Caco-2 (cell line): ENCODE data around the gene IGSF6. TPM values are rescaled to one million over a fixed set of nuclear protein-coding genes. Genes with fewer than 3 reads are reported as not detected.
A peak's percentile ranks its signal among the peaks of the same experiment; 100 is the strongest.
"Not testable (repeated sequence)": the region's sequence is repeated elsewhere in the genome, so short reads cannot be mapped to it uniquely, and the experiment has no call there.

ENCODE experiments used
- BruUV-seq: library from RNA; stranded (reverse); fragments of 400-500 nt; replicated peaks from 2 replicates; lab custom pipeline; 2021; lab: Mats Ljungman, UMichigan
- CTCF ChIA-PET: fragments of 300-600 bp; sonication (Branson Sonifier 250); formaldehyde crosslinking; loops from one replicate; lab custom pipeline; 2022; ENCODE audit warnings: antibody characterized with exemption; lab: Charles Lee
- POLR2A ChIA-PET: fragments of 300-600 bp; sonication (Branson Sonifier 250); formaldehyde crosslinking; loops from one replicate; lab custom pipeline; 2022; ENCODE audit warnings: antibody characterized with exemption; lab: Charles Lee
- DNase-seq, 2 experiments: peaks; one replicate each; pipeline versions ENCODE4 v3.0.0 to v3.0.0-alpha.2; 2020 to 2022
- H3K27me3 ChIP-seq: replicated peaks from 2 replicates; pipeline ENCODE4 v1.6.0; 2011; ENCODE audit warnings: low read length; ENCODE audit not compliant: control insufficient read depth, insufficient read depth
- H3K36me3 ChIP-seq: 2 replicates; pipeline ENCODE4 v1.5.1; 2011; ENCODE audit warnings: low read length; ENCODE audit not compliant: control insufficient read depth, insufficient read depth
- H3K4me1 ChIP-seq: fragments of 250-450 bp; sonication (Bioruptor Pico); 2 replicates; pipeline ENCODE4 v1.5.1; 2020; ENCODE audit warnings: mild to moderate bottlenecking
- H3K4me3 ChIP-seq: 2 replicates; pipeline ENCODE4 v1.5.1; 2011; ENCODE audit warnings: low read depth, mild to moderate bottlenecking, control low read depth, low read length
- H3K9me3 ChIP-seq: fragments of 250-450 bp; sonication (Bioruptor Pico); 2 replicates; pipeline ENCODE4 v1.5.1; 2020; ENCODE audit warnings: mild to moderate bottlenecking, moderate library complexity
- H3K27ac Mint-ChIP-seq: one replicate; pipeline ENCODE4 v1.8.0; 2022; ENCODE audit warnings: mixed read lengths; ENCODE audit not compliant: unreplicated experiment
- H3K27me3 Mint-ChIP-seq: one replicate; pipeline ENCODE4 v1.8.0; 2022; ENCODE audit warnings: mixed read lengths; ENCODE audit not compliant: insufficient read depth, unreplicated experiment
- H3K36me3 Mint-ChIP-seq: one replicate; pipeline ENCODE4 v1.8.0; 2022; ENCODE audit warnings: mild to moderate bottlenecking, mixed read lengths; ENCODE audit not compliant: insufficient read depth, unreplicated experiment
- H3K4me1 Mint-ChIP-seq: one replicate; pipeline ENCODE4 v1.8.0; 2022; ENCODE audit warnings: low read depth, mixed read lengths; ENCODE audit not compliant: unreplicated experiment
- H3K4me3 Mint-ChIP-seq: one replicate; pipeline ENCODE4 v1.8.0; 2022; ENCODE audit warnings: mild to moderate bottlenecking, moderate library complexity, mixed read lengths; ENCODE audit not compliant: unreplicated experiment
- H3K9me3 Mint-ChIP-seq: one replicate; pipeline ENCODE4 v1.8.0; 2022; ENCODE audit warnings: mixed read lengths; ENCODE audit not compliant: unreplicated experiment
- CTCF ChIP-seq, 2 experiments: fragments of 200-600 bp in 1 of 2; IDR thresholded peaks; 1 replicate in 1 of 2; 2 replicates in 1 of 2; pipeline versions ENCODE4 v1.5.1 to v1.8.0; 2011 to 2022; ENCODE audit warnings: antibody characterized with exemption in 1 of 2, control low read depth in 1 of 2, inconsistent platforms in 1 of 2, low read depth in 1 of 2, low read length in 1 of 2, mild to moderate bottlenecking in 1 of 2, moderate library complexity in 1 of 2; ENCODE audit not compliant: insufficient read depth in 1 of 2, severe bottlenecking in 1 of 2, unreplicated experiment in 1 of 2
- intact Hi-C: fragments of 100-400 bp; cut with micrococcal nuclease; formaldehyde crosslinking; loops from one replicate; pipeline ENCODE4 v1.10.0; 2022; ENCODE audit not compliant: unreplicated experiment
- total RNA-seq: library from RNA; stranded (reverse); gene quantifications from 2 replicates; pipeline ENCODE4 v1.2.3, GENCODE V29; 2022

IGSF6 gene
- total RNA-seq, 1 experiment from 2014 or later = not detected

DNA sequence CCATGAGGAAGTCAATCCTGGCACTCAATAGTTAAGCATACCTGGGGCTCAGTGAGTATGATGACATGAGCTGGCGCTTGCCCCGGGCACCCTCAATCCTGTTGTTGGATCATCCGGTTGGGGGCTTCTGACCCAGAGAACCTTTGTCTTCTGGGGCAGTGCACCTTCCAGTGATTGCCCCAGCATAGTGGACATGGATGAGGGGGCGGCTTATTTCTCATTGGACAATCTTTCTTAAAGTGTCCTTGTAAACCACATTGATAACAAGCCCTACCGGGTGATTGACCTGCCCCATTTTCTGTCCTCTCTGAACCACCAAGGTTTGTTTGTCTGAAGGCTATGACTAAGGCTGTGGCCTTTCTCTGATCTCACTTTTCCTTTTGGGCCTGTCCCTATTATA, 18.2 kb downstream of the IGSF6 start:
- Mint-ChIP-seq H3K36me3 (peaks cover 11% of the 10 kb centered on the region), H3K4me3 (no peak overlapping the region), H3K27me3 (no peaks in the 10 kb centered on the region), H3K9me3 (no peaks in the 10 kb centered on the region), H3K4me1 (peaks cover 25% of the 10 kb centered on the region), H3K27ac (no peak overlapping the region)
- CTCF ChIA-PET = interaction anchor here (1.2 kb wide), 1 partner anchor 41 kb away, joined by 3 read pairs; no protein-coding TSS in a partner anchor
- no TSS peak for BruUV-seq
- Histone ChIP-seq H3K4me3 (no peak overlapping the region), H3K9me3 (no peaks in the 10 kb centered on the region; the same call in 1 of the 2 replicates), H3K36me3 (no peaks in the 10 kb centered on the region), H3K4me1 (peaks cover 4% of the 10 kb centered on the region; the same call in 1 of the 2 replicates), H3K27me3 (no peaks in the 10 kb centered on the region)
- intact Hi-C loops = no loop called here
- POLR2A ChIA-PET = no interaction called here
- DNase-seq = no peak
- no peak for TF ChIP-seq CTCF (IDR thresholded peaks at IDR 0.05; ENCODE audit: insufficient read depth in 1 of 2, low read depth in 1 of 2, low read length in 1 of 2, severe bottlenecking in 1 of 2, unreplicated experiment in 1 of 2)

DNA sequence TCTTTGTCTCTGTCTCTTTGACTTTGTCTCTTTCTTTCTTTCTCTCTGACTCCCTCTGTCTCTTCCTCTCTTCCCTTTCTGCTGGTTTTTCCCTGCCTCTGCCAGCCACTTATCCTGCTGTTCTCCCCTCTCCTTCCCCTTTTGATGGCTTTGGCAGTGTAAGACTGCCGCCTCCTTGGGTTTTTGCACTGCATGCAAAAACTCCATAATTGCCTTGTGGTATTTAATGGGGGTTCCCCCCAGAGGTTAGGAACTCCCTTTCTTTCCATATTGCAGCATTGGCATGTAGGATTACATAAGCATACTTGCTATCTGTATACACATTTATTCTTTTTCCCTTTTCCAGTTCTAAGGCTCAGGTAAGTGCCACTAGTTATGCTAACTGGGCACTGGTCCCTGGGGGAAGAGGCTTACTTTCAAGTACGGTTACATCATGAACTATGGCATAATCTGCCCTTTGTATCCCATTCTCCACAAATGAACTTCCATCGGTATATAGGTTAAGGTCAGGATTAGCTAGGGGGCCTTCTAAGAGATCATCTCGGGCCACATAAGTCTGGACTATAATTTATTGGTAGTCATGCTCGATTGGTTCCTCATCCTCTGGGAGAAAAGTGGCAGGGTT, 20.3 kb downstream of the IGSF6 start:
- POLR2A ChIA-PET, H3K9me3 Mint-ChIP-seq, H3K4me3 Mint-ChIP-seq, CTCF ChIA-PET, H3K4me1 ChIP-seq, H3K4me3 ChIP-seq, DNase-seq, BruUV-seq, intact Hi-C loops, H3K36me3 ChIP-seq, H3K9me3 ChIP-seq, H3K27me3 ChIP-seq, H3K27me3 Mint-ChIP-seq: not testable (repeated sequence)
- peak overlapping the region; percentile 26 for H3K27ac Mint-ChIP-seq
- peaks cover 31% of the 10 kb centered on the region for H3K36me3 Mint-ChIP-seq
- peaks cover 18% of the 10 kb centered on the region for H3K4me1 Mint-ChIP-seq

DNA sequence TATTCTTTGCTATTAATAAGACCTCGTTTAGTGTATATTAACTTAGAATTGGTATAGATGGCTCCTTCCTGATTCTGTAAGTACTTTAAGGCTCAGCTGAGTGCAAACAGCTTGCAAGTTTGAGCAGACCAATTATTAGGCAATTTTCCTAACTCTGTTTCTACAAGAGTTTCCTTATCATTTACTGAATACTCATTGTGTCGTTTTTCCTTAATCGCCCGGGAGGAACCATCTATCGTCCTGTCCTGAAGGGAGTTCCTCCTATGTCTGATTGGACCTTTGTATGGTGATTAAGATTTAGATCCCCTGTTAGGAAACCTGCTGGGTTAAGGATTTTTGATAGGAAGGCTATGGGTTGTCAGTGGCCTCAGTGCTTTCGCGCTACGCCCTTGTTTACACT, 21.0 kb downstream of the IGSF6 start:
- Mint-ChIP-seq H3K4me1 (peaks cover 18% of the 10 kb centered on the region), H3K36me3 (peaks cover 38% of the 10 kb centered on the region), H3K27ac (peak overlapping the region; percentile 26)
- H3K9me3 ChIP-seq, H3K27me3 ChIP-seq, POLR2A ChIA-PET, BruUV-seq, H3K4me3 Mint-ChIP-seq, H3K4me1 ChIP-seq, H3K36me3 ChIP-seq, H3K9me3 Mint-ChIP-seq, CTCF ChIA-PET, H3K27me3 Mint-ChIP-seq, H3K4me3 ChIP-seq, intact Hi-C loops, DNase-seq: not testable (repeated sequence)

- BruUV-seq, DNase-seq, H3K27ac Mint-ChIP-seq, H3K36me3 ChIP-seq, H3K4me3 ChIP-seq, CTCF ChIA-PET, H3K9me3 Mint-ChIP-seq, H3K4me1 ChIP-seq, POLR2A ChIA-PET, H3K9me3 ChIP-seq, H3K27me3 ChIP-seq, H3K4me3 Mint-ChIP-seq, H3K27me3 Mint-ChIP-seq, intact Hi-C loops: not testable (repeated sequence)
- H3K4me1 Mint-ChIP-seq = peaks cover 18% of the 10 kb centered on the region
- H3K36me3 Mint-ChIP-seq = peaks cover 42% of the 10 kb centered on the region
These were observed 21.5 kb downstream of the IGSF6 start for GRCh38 chr16:21630866-21631265.

DNA sequence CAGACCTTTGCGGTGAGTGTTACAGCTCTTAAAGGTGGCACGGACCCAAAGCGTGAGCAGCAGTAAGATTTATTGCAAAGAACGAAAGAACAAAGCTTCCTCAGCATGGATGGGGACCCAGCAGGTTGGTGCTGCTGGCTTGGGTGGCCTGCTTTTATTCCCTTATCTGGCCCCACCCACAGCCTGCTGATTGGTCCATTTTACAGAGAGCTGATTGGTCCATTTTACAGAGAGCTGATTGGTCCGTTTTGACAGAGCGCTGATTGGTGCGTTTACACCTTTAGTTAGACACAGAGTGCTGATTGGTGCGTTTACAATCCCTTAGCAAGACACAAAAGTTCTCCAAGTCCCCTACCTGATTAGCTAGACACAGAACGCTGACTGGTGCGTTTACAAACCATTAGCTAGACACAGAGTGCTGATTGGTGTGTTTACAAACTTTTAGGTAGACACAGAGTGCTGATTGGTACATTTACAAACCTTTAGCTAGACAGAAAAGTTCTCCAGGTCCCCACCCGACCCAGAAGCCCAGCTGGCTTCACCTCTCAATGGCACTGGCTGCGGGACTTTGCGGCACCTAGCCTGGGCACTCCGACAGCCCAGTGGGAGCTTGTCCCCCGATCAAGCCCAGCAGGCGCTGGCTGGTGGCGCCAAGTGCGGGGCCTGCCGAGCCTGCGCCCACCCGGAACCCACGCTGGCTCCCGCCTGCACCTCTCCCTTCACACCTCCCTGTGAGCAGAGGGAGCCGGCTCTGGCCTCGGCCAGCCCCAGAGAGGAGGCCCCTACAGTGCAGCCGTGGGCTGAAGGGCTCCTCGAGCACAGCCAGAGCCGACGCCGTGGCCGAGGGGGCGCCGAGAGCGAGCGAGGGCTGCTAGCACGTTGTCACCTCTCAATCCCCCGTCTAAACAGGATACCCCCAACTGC, 22.5 kb downstream of the IGSF6 start:
- CTCF ChIA-PET, H3K9me3 Mint-ChIP-seq, BruUV-seq, H3K4me3 Mint-ChIP-seq, H3K36me3 ChIP-seq, H3K4me1 ChIP-seq, DNase-seq, H3K9me3 ChIP-seq, POLR2A ChIA-PET, H3K4me3 ChIP-seq, H3K27me3 Mint-ChIP-seq, H3K27me3 ChIP-seq, H3K27ac Mint-ChIP-seq, intact Hi-C loops: not testable (repeated sequence)
- H3K36me3 Mint-ChIP-seq = peaks cover 42% of the 10 kb centered on the region
- peaks cover 18% of the 10 kb centered on the region for H3K4me1 Mint-ChIP-seq
